Measurements from ENCODE around the gene SH3BP1.
"Not testable (repeated sequence)": the region's sequence is repeated elsewhere in the genome, so short reads cannot be mapped to it uniquely, and the experiment has no call there.

GRCh38 chr22:37696260-37696656, 56.8 kb downstream of the SH3BP1 start:
- not testable (repeated sequence) for TF ChIP-seq POLR2A, TAF1 (IDR thresholded peaks at IDR 0.05; ENCODE audit: low read depth, low read length)

Measured in GM12891 (cell line).